Activated naive CD4-positive, alpha-beta T cell treated with anti-CD3 and anti-CD28 coated beads, Interleukin-2, amount 10 ng/mL, durations not matched to agents 7 days and 5 days (primary cell): Measurements from ENCODE around the gene TMEM178B.

ENCODE experiments used
- CTCF ChIA-PET: fragments of 350-600 bp; sonication (Branson Sonifier 250); formaldehyde crosslinking; loops from one replicate; lab custom pipeline; 2021; ENCODE audit warnings: antibody characterized with exemption; lab: Charles Lee
- DNase-seq: peaks from one replicate; pipeline ENCODE4 v3.0.0-alpha.2; 2020
- H3K27ac Mint-ChIP-seq: one replicate; pipeline ENCODE4 v1.8.0; 2021; ENCODE audit warnings: mild to moderate bottlenecking, moderate library complexity, mixed read lengths
- H3K27me3 Mint-ChIP-seq: one replicate; pipeline ENCODE4 v1.8.0; 2021; ENCODE audit warnings: mild to moderate bottlenecking, mixed read lengths
- H3K36me3 Mint-ChIP-seq: one replicate; pipeline ENCODE4 v1.8.0; 2021; ENCODE audit warnings: mixed read lengths
- H3K4me1 Mint-ChIP-seq: one replicate; pipeline ENCODE4 v1.8.0; 2021; ENCODE audit warnings: mixed read lengths
- H3K4me3 Mint-ChIP-seq: one replicate; pipeline ENCODE4 v1.8.0; 2021; ENCODE audit warnings: mild to moderate bottlenecking, moderate library complexity, mixed read lengths
- H3K9me3 Mint-ChIP-seq: one replicate; pipeline ENCODE4 v1.8.0; 2021; ENCODE audit warnings: mixed read lengths

TMEM178B gene

DNA sequence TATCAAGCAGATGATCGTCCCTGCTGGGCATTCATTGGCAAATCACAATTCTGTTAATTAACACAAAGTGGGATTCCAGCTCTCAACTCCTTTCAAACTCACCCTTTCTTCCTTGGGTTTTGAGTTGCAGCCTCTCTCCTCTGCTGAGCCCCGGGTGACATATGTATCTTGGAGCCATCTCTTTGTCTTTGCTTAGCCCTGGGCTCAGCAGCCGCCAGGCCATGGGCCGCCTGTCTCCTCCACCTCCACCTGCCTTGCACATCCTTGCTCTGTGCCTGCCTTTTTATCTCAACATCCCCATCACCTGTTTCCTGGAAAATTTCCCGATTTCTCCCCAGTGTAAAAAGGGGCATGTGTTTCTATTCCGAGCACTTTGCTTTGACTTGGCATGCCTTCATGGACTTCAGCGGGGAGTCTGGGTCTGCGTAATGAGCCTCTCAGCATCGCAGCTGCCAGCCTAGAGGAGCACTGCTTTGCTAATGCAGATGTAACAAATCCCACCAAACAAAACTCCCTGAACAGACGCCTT is 336.0 kb downstream of the TMEM178B start:
- Mint-ChIP-seq H3K4me1 (no peaks in the 10 kb centered on the region), H3K27me3 (peaks cover 24% of the 10 kb centered on the region)
- CTCF ChIA-PET, result no interaction called here

GRCh38 chr7:141410353-141411000 is 336.6 kb downstream of the TMEM178B start:
- Mint-ChIP-seq H3K4me3 (no peak overlapping the region), H3K9me3 (no peaks in the 10 kb centered on the region), H3K4me1 (no peaks in the 10 kb centered on the region), H3K27me3 (peaks cover 27% of the 10 kb centered on the region), H3K27ac (no peak overlapping the region), H3K36me3 (no peaks in the 10 kb centered on the region)
- DNase-seq, result no peak
- CTCF ChIA-PET, result no interaction called here

More for the DNA sequence above, 336.0 kb downstream of the TMEM178B start:
- no peak overlapping the region for H3K27ac Mint-ChIP-seq
- H3K9me3 Mint-ChIP-seq, result no peaks in the 10 kb centered on the region
- no peak for DNase-seq
- no peak overlapping the region for H3K4me3 Mint-ChIP-seq
- no peaks in the 10 kb centered on the region for H3K36me3 Mint-ChIP-seq

DNA sequence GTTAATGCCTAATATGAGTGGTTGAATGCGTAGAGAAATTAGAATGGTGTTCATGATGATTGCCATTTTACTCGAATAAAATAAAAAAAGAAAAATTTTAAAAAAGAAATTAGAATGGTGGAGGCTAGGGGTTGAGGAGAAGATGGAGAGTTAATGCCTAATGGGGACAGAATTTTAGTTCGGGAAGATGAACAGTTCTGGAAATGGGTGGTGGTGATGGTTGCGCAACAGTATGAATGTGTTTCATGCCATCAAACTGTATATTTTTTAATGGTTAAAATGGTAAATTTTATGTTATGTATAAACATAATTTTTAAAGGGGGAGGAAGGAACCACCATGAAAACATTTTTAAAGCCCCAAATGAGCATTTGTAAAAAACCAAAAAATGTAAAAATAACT is 337.3 kb downstream of the TMEM178B start:
- Mint-ChIP-seq H3K27ac (no peak overlapping the region), H3K27me3 (peaks cover 27% of the 10 kb centered on the region), H3K36me3 (no peaks in the 10 kb centered on the region), H3K4me1 (no peaks in the 10 kb centered on the region), H3K4me3 (no peak overlapping the region), H3K9me3 (no peaks in the 10 kb centered on the region)
- CTCF ChIA-PET, result no interaction called here
- DNase-seq, result no peak

DNA sequence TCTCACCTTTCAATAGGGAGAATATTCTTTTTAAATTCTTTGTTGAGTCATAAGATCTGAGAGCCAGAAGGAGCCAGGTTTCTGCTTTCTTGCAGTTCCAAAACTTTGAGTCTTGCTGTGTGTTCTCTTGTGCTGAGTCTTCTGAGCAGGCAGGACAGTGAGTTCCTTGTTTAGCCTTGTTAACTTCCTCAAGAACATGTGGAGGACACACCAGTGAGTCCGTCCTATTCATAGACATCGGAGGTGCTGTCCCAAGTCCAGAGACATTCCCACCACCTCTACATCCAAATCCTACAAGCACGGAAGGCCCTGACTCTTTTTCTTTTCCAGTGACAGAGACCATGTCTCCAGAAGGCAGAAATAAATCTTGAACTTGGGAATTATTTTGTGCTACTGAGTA is 342.1 kb downstream of the TMEM178B start:
- Mint-ChIP-seq H3K36me3 (no peaks in the 10 kb centered on the region), H3K4me1 (no peaks in the 10 kb centered on the region), H3K27me3 (peaks cover 10% of the 10 kb centered on the region), H3K27ac (no peak overlapping the region), H3K9me3 (no peaks in the 10 kb centered on the region), H3K4me3 (no peak overlapping the region)
- CTCF ChIA-PET, result interaction anchor here (1.4 kb wide), 1 partner anchor 9 kb away, joined by 4 read pairs; no protein-coding TSS in a partner anchor
- DNase-seq, result no peak

GRCh38 chr7:141416650-141417270 is 342.9 kb downstream of the TMEM178B start:
- CTCF ChIA-PET, result interaction anchor here (1.4 kb wide), 1 partner anchor 8 kb away, joined by 4 read pairs; no protein-coding TSS in a partner anchor

DNA sequence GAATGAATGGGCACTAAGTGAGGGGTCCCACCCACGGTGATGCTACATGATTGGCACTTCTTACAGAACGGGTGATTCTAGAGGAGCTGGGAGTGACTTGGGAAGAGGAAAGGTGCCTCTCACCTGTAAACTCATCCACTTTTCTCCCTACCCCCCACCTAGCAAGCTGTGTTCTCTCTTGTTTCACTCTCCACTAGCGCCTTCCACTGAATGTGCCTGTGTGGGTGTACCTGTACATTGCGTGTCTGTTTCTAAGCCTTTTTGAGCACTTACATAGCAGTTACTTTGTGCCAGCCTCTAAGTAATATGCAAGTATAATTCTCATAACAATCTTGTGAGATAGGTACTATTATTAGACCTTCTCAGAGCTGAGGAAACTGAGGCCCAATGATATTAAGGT is 343.6 kb downstream of the TMEM178B start:
- Mint-ChIP-seq H3K36me3 (no peaks in the 10 kb centered on the region), H3K4me1 (no peaks in the 10 kb centered on the region), H3K9me3 (no peaks in the 10 kb centered on the region), H3K27me3 (peaks cover 10% of the 10 kb centered on the region), H3K27ac (no peak overlapping the region), H3K4me3 (no peak overlapping the region)
- CTCF ChIA-PET, result no interaction called here
- DNase-seq, result no peak

More at GRCh38 chr7:141416650-141417270, 342.9 kb downstream of the TMEM178B start:
- Mint-ChIP-seq H3K36me3 (no peaks in the 10 kb centered on the region), H3K9me3 (no peaks in the 10 kb centered on the region), H3K4me3 (no peak overlapping the region), H3K27me3 (peaks cover 10% of the 10 kb centered on the region), H3K4me1 (no peaks in the 10 kb centered on the region), H3K27ac (no peak overlapping the region)
- DNase-seq, result no peak

DNA sequence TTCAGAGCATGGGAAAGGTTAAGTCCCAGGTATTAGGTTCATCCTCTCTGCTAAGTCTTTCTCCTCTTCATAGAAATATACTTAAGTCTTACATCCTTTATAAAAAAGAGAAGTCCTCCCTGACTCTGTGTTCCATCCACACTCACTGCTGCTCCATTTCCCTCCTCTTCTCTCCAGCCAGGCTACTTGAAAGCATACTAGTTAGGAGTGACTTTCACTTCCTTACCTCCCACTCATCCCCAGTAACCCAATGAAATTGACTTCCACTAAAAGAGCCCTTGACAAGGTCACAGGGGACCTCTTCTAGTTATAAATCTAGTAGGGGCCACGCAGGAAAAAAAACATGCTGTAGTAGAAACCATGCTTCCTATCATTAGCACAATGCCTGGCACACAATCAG is 344.2 kb downstream of the TMEM178B start:
- no peaks in the 10 kb centered on the region for H3K9me3 Mint-ChIP-seq
- CTCF ChIA-PET, result no interaction called here
- H3K4me1 Mint-ChIP-seq, result no peaks in the 10 kb centered on the region
- DNase-seq, result no peak
- H3K4me3 Mint-ChIP-seq, result no peak overlapping the region
- peaks cover 10% of the 10 kb centered on the region for H3K27me3 Mint-ChIP-seq
- H3K36me3 Mint-ChIP-seq, result no peaks in the 10 kb centered on the region
- H3K27ac Mint-ChIP-seq, result no peak overlapping the region

DNA sequence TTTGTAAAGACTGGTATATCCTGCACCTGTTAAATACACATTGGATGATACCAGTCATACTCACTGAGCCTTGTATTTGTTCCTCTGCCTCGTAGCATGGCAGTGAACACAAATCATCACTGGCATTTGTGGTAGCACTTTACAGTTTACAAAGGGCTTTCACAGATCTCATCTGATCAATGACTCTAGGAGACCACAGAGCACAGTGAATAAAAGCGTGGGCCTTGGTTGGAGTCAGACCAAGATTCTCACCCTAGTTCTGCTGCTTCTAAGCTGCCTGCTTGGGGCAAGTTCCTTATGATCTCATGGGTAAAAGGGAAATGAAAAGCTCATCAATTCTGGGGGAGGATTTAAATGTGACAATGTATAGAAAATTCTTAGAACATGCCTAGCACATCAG is 347.4 kb downstream of the TMEM178B start:
- Mint-ChIP-seq H3K27ac (no peak overlapping the region), H3K4me1 (no peaks in the 10 kb centered on the region), H3K27me3 (peaks cover 9% of the 10 kb centered on the region), H3K36me3 (no peaks in the 10 kb centered on the region), H3K4me3 (no peak overlapping the region), H3K9me3 (no peaks in the 10 kb centered on the region)
- DNase-seq, result no peak
- CTCF ChIA-PET, result no interaction called here

DNA sequence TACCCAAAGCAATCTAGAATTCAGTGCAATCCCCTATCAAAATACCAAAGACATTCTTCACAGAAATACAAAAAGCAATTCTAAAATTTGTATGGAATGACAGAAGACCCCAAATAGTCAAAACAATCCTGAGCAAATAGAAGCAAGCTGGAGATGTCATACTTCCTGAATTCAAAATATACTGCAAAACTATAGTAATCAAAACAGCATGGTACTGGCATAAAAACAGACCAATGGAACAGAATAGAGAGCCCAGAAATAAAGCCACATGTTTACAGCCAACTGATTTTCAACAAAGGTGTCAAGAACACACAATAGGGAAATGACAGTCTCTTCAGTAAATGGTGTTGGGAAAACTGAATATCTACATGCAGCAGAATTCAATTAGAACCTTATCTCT is 353.3 kb downstream of the TMEM178B start:
- CTCF ChIA-PET, result no interaction called here
- Mint-ChIP-seq H3K27me3 (peaks cover 15% of the 10 kb centered on the region), H3K36me3 (no peaks in the 10 kb centered on the region), H3K9me3 (no peaks in the 10 kb centered on the region), H3K4me1 (no peaks in the 10 kb centered on the region), H3K27ac (no peak overlapping the region), H3K4me3 (no peak overlapping the region)
- DNase-seq, result no peak

GRCh38 chr7:141430455-141431139 is 356.7 kb downstream of the TMEM178B start:
- H3K4me3 Mint-ChIP-seq, result no peak overlapping the region
- DNase-seq, result no peak
- CTCF ChIA-PET, result no interaction called here
- no peaks in the 10 kb centered on the region for H3K4me1 Mint-ChIP-seq
- H3K27me3 Mint-ChIP-seq, result peaks cover 16% of the 10 kb centered on the region
- no peaks in the 10 kb centered on the region for H3K36me3 Mint-ChIP-seq
- H3K27ac Mint-ChIP-seq, result no peak overlapping the region
- H3K9me3 Mint-ChIP-seq, result no peaks in the 10 kb centered on the region

DNA sequence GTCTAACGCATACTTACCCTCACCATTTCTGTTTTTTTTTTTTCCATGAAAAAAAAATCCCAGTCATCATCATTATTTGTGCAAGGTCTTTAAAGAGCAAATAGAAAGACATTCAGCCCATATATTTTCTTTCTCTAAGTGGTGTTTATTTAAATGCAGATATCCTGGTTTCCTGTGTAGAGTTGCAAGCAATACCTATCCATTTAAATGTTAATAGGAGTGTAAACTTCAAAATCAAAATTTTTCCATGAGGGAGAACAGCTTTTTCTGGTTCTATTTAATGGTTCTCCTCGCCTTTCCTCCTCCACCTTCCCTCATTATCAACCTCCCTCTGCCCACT is 357.2 kb downstream of the TMEM178B start:
- Mint-ChIP-seq H3K36me3 (no peaks in the 10 kb centered on the region), H3K27ac (no peak overlapping the region), H3K27me3 (peaks cover 21% of the 10 kb centered on the region), H3K4me1 (no peaks in the 10 kb centered on the region), H3K9me3 (no peaks in the 10 kb centered on the region), H3K4me3 (no peak overlapping the region)
- CTCF ChIA-PET, result no interaction called here
- no peak for DNase-seq

DNA sequence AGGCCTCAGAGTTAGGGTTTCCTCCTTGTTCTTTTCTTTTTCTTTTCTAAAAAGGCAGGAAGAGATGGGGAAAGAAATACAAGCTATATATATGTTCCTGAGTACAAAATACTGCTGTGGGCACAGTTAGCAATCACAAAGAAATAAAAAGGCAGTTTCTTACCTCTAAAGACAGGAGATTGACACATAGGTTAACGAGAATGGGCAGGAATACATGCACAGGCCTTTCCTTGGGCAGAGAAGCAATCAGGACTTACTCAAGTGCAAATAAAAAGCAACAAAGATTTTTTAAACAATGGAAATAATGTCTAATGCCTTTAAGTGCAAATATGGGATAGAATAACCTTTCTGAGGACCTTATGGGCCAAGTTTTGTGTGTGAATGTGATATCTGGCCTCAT is 357.8 kb downstream of the TMEM178B start:
- H3K27me3 Mint-ChIP-seq, result peaks cover 24% of the 10 kb centered on the region
- no peaks in the 10 kb centered on the region for H3K4me1 Mint-ChIP-seq
- H3K27ac Mint-ChIP-seq, result no peak overlapping the region
- H3K36me3 Mint-ChIP-seq, result no peaks in the 10 kb centered on the region
- H3K4me3 Mint-ChIP-seq, result no peak overlapping the region
- DNase-seq, result no peak
- no peaks in the 10 kb centered on the region for H3K9me3 Mint-ChIP-seq
- CTCF ChIA-PET, result no interaction called here

DNA sequence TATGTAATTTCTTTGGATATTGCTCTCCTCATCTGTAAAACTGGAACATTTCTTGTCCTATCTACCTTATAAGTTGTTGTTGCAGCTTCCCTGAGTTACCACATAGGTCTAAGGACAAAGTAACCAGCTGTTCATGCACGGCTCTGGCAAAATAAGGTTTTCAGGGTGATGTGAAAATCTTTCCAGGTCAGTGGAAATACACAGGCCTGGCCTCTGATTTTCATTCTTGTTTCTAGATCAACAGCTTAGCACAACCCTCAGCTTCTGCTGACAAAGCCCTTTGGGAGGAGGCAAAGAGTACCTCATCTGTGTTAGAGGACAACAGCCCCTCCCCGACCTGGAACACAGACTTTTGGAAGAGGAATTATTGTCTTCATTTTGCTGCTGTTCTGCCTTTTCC is 359.8 kb downstream of the TMEM178B start:
- no peaks in the 10 kb centered on the region for H3K9me3 Mint-ChIP-seq
- DNase-seq, result no peak
- H3K36me3 Mint-ChIP-seq, result no peaks in the 10 kb centered on the region
- peaks cover 25% of the 10 kb centered on the region for H3K27me3 Mint-ChIP-seq
- no peak overlapping the region for H3K4me3 Mint-ChIP-seq
- CTCF ChIA-PET, result no interaction called here
- H3K27ac Mint-ChIP-seq, result no peak overlapping the region
- no peaks in the 10 kb centered on the region for H3K4me1 Mint-ChIP-seq

DNA sequence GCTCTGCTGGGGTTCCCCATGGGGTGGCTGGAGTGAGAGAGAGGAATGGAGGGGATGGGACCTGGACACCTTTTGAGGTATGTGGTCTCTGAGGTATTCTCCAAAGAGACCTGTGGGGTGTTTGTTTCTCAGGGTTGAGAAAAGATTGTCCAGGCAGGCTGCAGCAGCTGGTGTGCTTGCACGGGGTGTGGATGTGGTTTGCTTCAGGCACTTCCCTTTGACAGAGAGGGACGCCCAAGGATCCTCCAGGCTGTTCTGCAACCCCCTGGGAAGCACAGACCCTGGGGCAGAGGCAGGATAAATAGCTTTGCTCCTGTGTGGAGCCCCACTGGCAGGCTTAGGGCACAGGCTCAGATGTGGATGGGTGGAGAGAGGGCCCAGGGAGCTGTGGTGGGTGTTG is 362.3 kb downstream of the TMEM178B start:
- no peak for DNase-seq
- H3K27me3 Mint-ChIP-seq, result peaks cover 23% of the 10 kb centered on the region
- no peaks in the 10 kb centered on the region for H3K36me3 Mint-ChIP-seq
- H3K9me3 Mint-ChIP-seq, result no peaks in the 10 kb centered on the region
- no peak overlapping the region for H3K4me3 Mint-ChIP-seq
- no peaks in the 10 kb centered on the region for H3K4me1 Mint-ChIP-seq
- CTCF ChIA-PET, result no interaction called here
- no peak overlapping the region for H3K27ac Mint-ChIP-seq
